T-helper 2 cell treated with Interferon-gamma antibody and Interleukin-4, amounts not matched to agents 5 μg/mL and 100 μg/mL, for 36 hours (primary cell): ENCODE results near the gene GNPAT.

Experiments
- DNase-seq: peaks from one replicate; pipeline ENCODE4 v3.0.0; 2021; ENCODE audit warnings: low spot score
- H3K27ac Mint-ChIP-seq: one replicate; pipeline ENCODE4 v1.8.0; 2021; ENCODE audit warnings: mild to moderate bottlenecking, mixed read lengths
- H3K27me3 Mint-ChIP-seq: one replicate; pipeline ENCODE4 v1.8.0; 2021; ENCODE audit warnings: low read depth, mixed read lengths
- H3K36me3 Mint-ChIP-seq: one replicate; pipeline ENCODE4 v1.8.0; 2021; ENCODE audit warnings: low read depth, mixed read lengths
- H3K4me1 Mint-ChIP-seq: one replicate; pipeline ENCODE4 v1.8.0; 2021; ENCODE audit warnings: low read depth, mixed read lengths
- H3K4me3 Mint-ChIP-seq: one replicate; pipeline ENCODE4 v1.8.0; 2022; ENCODE audit warnings: mild to moderate bottlenecking, moderate library complexity, mixed read lengths
- H3K9me3 Mint-ChIP-seq: one replicate; pipeline ENCODE4 v1.8.0; 2021; ENCODE audit warnings: mixed read lengths

The GNPAT gene

GRCh38 chr1:231219422-231220401 is 21.3 kb upstream of the GNPAT start:
- no peaks in the 10 kb centered on the region for H3K27me3 Mint-ChIP-seq
- peaks cover 8% of the 10 kb centered on the region for H3K36me3 Mint-ChIP-seq

GRCh38 chr1:231220801-231221200 is 20.2 kb upstream of the GNPAT start:
- H3K36me3 Mint-ChIP-seq: peaks cover 17% of the 10 kb centered on the region
- H3K27ac Mint-ChIP-seq: no peak overlapping the region
- H3K4me1 Mint-ChIP-seq: no peaks in the 10 kb centered on the region
- H3K27me3 Mint-ChIP-seq: no peaks in the 10 kb centered on the region
- no peak for DNase-seq
- H3K9me3 Mint-ChIP-seq: no peaks in the 10 kb centered on the region
- H3K4me3 Mint-ChIP-seq: no peak overlapping the region

More at GRCh38 chr1:231219422-231220401, 21.3 kb upstream of the GNPAT start:
- H3K9me3 Mint-ChIP-seq: no peaks in the 10 kb centered on the region
- H3K4me3 Mint-ChIP-seq: no peak overlapping the region
- no peak for DNase-seq
- H3K4me1 Mint-ChIP-seq: no peaks in the 10 kb centered on the region
- H3K27ac Mint-ChIP-seq: no peak overlapping the region

DNA sequence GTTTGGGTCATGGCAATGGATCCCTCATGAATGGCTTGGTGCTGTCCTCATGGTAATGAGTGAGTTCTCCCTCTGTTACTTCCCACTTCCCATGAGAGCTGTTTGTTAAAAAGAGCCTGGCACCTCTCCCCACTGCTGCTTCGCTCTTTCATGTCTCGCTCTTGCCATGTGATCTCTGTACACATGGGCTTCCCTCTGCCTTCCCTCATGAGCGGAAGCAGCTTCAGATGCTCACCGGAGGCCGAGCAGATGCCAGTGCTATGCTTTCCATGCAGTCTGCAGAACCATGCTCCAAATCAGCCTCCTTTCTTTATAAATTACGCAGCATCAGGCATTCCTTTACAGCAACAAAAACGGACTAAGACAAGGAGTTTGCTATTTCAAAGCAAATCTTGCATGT is 14.9 kb upstream of the GNPAT start:
- Mint-ChIP-seq H3K27me3 (no peaks in the 10 kb centered on the region), H3K27ac (no peak overlapping the region), H3K4me3 (no peak overlapping the region), H3K9me3 (no peaks in the 10 kb centered on the region), H3K36me3 (peaks cover 41% of the 10 kb centered on the region), H3K4me1 (peaks cover 2% of the 10 kb centered on the region)
- no peak for DNase-seq

DNA sequence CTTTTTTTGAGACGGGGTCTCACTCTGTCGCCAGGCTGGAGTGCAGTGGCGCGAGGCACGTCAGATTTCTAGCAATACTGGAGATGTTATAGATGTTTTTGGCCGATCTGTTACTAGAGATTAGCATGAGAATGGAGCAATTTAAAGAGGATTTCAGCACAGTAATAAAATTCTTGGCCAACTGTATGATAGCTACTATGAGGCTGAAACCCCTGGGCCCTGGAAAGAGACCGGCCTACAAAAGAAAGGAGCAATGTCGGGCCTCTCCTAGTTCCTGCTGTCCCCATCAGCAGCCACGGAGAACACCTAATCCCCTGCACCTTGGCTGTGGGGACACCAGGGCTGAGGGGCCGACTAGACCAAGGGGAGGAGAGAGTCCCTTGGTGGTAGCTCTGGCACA is 9.5 kb upstream of the GNPAT start:
- peaks cover 37% of the 10 kb centered on the region for H3K36me3 Mint-ChIP-seq
- H3K4me3 Mint-ChIP-seq: no peak overlapping the region
- DNase-seq: no peak
- peaks cover 22% of the 10 kb centered on the region for H3K4me1 Mint-ChIP-seq
- H3K9me3 Mint-ChIP-seq: no peaks in the 10 kb centered on the region
- H3K27me3 Mint-ChIP-seq: no peaks in the 10 kb centered on the region
- H3K27ac Mint-ChIP-seq: no peak overlapping the region

DNA sequence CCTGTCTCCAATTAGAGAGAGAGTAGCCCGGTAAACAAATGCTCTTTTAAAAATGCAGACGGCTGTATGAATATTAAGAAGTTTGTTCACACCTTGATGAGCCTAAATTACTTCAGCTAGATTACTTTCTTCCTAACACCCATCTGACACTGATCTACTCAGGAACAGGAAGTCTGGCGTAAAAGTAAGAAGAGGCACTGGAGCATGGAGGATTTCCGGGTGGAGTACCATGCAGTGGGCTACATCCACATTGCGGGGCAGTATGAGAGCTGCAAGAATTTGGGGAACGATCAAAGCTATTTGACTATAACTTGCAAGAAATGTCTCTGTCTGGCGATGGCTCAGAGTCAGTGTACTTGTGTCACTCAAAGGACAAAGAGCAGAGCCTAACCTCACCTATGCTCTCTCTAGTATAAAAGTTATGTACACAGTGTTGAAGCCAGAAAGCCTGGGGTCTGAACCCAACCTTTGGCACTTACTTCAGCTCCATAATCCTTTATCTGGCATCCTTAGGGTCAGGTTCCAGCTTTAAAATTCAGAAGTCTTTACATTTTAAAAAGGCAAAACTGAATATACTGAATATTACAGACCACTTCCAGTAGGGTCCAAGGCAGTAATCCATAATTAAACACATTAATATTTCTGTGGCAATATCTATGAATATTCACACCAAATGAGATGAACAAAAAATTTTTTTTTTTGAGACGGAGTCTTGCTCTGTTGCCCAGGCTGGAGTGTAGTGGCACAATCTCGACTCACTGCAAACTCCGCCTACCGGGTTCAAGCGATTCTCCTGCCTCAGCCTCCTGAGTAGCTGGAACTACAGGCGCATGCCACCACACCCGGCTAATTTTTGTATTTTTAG is 7.9 kb upstream of the GNPAT start:
- no peak for DNase-seq
- Mint-ChIP-seq H3K27me3 (no peaks in the 10 kb centered on the region), H3K4me3 (no peak overlapping the region), H3K27ac (no peak overlapping the region), H3K4me1 (peaks cover 26% of the 10 kb centered on the region), H3K9me3 (no peaks in the 10 kb centered on the region), H3K36me3 (peaks cover 39% of the 10 kb centered on the region)

GRCh38 chr1:231233735-231234417 is 7.1 kb upstream of the GNPAT start:
- H3K9me3 Mint-ChIP-seq: no peaks in the 10 kb centered on the region
- H3K4me3 Mint-ChIP-seq: no peak overlapping the region
- peaks cover 30% of the 10 kb centered on the region for H3K4me1 Mint-ChIP-seq
- no peak for DNase-seq
- no peaks in the 10 kb centered on the region for H3K27me3 Mint-ChIP-seq
- peaks cover 44% of the 10 kb centered on the region for H3K36me3 Mint-ChIP-seq
- no peak overlapping the region for H3K27ac Mint-ChIP-seq

DNA sequence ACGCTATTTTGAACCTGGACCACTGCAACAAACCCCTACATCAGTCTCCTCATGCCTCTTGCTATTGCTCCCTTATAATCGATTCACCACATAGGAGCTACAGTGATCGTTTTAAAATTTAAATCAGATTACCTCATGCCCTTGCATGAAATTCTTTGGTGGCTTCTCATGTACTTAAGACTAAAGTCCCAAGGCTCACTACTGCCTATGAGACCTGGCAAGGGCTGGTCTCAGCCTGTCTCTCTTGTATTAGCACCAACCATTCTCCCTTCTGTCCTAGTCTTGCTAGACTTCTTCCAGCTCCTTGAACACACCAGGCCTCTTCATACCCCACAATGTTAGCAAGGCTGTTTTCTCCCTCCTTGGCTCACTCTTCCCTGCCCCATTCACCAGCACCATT is 6.5 kb upstream of the GNPAT start:
- peaks cover 33% of the 10 kb centered on the region for H3K4me1 Mint-ChIP-seq

DNA sequence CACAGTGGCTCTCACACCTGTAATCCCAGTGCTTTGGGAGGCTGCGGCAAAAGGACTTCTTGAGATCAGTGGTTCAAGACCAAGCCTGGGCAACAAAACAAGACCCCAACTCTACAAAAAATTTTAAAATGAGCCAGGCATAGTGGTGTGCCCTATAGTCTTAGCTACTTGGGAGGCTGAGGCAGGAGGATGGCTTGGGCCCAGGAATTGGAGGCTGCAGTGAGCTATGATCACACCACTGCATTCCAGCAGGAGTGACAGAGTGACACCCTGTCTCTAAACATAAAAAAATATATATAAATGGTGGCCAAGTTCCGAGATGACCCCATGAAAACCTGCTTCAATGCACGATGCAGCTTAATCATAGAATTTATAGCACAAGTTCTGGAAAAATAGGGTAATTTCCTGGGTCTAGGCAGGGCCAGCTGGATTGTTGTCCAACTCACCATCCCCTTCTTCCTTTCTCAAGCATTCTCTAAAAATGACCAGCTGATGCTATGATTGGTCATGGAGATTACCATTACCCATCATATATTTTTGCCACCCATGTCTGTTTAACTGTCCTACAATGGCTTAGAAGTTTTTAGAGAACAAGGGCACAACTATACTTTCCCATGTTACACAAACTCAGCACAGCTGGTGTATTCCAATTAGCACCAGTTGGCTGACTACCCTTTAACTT is 5.3 kb upstream of the GNPAT start:
- Mint-ChIP-seq H3K27me3 (no peaks in the 10 kb centered on the region), H3K4me1 (peaks cover 42% of the 10 kb centered on the region), H3K36me3 (peaks cover 46% of the 10 kb centered on the region), H3K4me3 (no peak overlapping the region), H3K27ac (no peak overlapping the region), H3K9me3 (no peaks in the 10 kb centered on the region)
- no peak for DNase-seq

More for the DNA sequence above, 6.5 kb upstream of the GNPAT start:
- Mint-ChIP-seq H3K4me3 (no peak overlapping the region), H3K9me3 (no peaks in the 10 kb centered on the region), H3K36me3 (peaks cover 44% of the 10 kb centered on the region), H3K27me3 (no peaks in the 10 kb centered on the region), H3K27ac (no peak overlapping the region)
- DNase-seq: no peak

DNA sequence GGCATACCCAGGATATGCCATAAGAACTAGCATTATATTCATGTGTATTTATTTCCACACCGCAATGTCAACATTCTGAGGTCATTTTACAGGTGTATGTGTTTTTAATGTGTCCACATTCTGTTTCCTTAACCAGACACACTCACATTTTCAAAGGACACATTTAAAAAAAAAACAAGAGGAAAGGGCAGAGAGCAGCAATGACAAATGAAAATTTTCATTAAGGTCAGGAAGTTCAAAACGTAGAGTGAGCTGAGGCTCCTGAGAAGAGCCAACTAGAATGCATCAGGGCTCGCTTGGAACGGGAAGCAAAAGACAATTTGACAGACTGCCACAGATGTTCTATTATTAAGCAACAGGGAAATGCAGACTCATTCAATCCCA is 4.8 kb upstream of the GNPAT start:
- DNase-seq: no peak
- H3K9me3 Mint-ChIP-seq: no peaks in the 10 kb centered on the region
- H3K4me1 Mint-ChIP-seq: peaks cover 39% of the 10 kb centered on the region
- H3K4me3 Mint-ChIP-seq: no peak overlapping the region
- peaks cover 41% of the 10 kb centered on the region for H3K36me3 Mint-ChIP-seq
- H3K27ac Mint-ChIP-seq: no peak overlapping the region
- no peaks in the 10 kb centered on the region for H3K27me3 Mint-ChIP-seq

DNA sequence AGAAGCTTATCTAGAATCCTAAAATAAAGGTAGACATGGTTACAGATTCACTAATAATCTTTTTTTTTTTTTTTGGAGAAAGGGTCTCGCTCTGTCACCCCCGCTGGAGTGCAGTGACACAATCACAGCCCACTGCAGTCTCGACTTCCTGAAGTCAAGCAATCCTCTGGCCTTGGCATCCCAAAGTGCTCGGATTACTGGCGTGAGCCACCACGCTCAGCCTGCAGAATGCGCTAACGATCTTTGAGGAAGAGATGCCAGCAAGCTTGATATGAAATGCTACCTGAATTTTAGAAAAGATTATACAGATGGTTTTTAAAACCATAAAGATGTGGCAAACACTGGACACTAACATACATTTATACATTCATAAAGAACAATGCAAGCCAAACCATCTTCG is 4.1 kb upstream of the GNPAT start:
- H3K4me1 Mint-ChIP-seq: peaks cover 40% of the 10 kb centered on the region
- no peak overlapping the region for H3K4me3 Mint-ChIP-seq
- peaks cover 37% of the 10 kb centered on the region for H3K36me3 Mint-ChIP-seq
- no peaks in the 10 kb centered on the region for H3K27me3 Mint-ChIP-seq
- H3K27ac Mint-ChIP-seq: no peak overlapping the region
- DNase-seq: no peak
- no peaks in the 10 kb centered on the region for H3K9me3 Mint-ChIP-seq

GRCh38 chr1:231238298-231238697 is 2.7 kb upstream of the GNPAT start:
- no peak overlapping the region for H3K27ac Mint-ChIP-seq
- peaks cover 38% of the 10 kb centered on the region for H3K36me3 Mint-ChIP-seq
- no peaks in the 10 kb centered on the region for H3K27me3 Mint-ChIP-seq
- H3K4me1 Mint-ChIP-seq: peaks cover 50% of the 10 kb centered on the region
- no peak overlapping the region for H3K4me3 Mint-ChIP-seq
- no peaks in the 10 kb centered on the region for H3K9me3 Mint-ChIP-seq
- DNase-seq: no peak

DNA sequence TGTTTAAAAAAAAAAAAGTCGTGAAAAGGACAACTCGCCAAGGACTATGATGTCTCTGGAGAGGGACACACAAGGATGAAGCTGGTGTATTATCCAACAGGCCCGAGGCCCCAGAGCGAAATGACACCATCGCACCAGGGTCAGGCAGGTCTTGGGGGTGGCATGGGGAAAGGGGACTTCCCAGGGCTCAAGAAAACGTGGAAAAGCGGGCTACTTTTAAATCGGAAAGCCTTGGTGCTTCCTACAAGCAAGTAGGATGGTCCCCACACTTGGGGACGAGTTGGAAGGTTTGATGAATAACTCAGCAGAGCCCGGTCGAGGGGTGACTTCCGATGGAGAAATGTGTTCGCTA is 505 bp upstream of the GNPAT start:
- H3K9me3 Mint-ChIP-seq: no peaks in the 10 kb centered on the region
- H3K4me3 Mint-ChIP-seq: peak overlapping the region; percentile 95
- peaks cover 52% of the 10 kb centered on the region for H3K4me1 Mint-ChIP-seq
- peaks cover 41% of the 10 kb centered on the region for H3K36me3 Mint-ChIP-seq
- no peak for DNase-seq
- H3K27ac Mint-ChIP-seq: peak overlapping the region; percentile 96
- no peaks in the 10 kb centered on the region for H3K27me3 Mint-ChIP-seq

DNA sequence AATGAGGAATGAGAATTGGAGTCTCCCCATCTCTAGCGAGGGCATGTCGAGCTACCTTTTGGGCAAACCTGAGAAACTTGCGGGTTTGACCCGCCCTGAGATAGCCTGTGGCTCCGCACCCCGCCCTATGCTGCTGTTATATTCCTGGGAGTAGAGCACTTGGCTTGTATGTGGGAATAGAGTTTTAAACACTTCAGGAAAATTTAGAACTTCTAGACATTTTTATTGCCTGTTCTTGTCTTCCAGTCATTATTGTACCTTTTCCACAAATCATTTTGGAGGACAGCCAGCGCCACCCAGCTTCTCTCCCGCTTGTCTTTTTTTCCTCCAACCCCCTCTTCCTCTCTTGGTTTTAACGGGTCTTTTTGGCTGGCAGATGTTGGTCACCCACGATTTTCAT is 738 bp downstream of the GNPAT start:
- Mint-ChIP-seq H3K4me1 (peaks cover 48% of the 10 kb centered on the region), H3K9me3 (no peaks in the 10 kb centered on the region), H3K27me3 (no peaks in the 10 kb centered on the region), H3K27ac (peak overlapping the region; percentile 96), H3K4me3 (peak overlapping the region; percentile 95), H3K36me3 (peaks cover 32% of the 10 kb centered on the region)
- peak; percentile 6 for DNase-seq
